ENCODE results near the gene CBARP. TPM values are rescaled to one million over a fixed set of nuclear protein-coding genes. Genes with fewer than 3 reads are reported as not detected.

The CBARP gene
- total RNA-seq, 1 donor from 2014 or later, result 1.2 TPM

DNA sequence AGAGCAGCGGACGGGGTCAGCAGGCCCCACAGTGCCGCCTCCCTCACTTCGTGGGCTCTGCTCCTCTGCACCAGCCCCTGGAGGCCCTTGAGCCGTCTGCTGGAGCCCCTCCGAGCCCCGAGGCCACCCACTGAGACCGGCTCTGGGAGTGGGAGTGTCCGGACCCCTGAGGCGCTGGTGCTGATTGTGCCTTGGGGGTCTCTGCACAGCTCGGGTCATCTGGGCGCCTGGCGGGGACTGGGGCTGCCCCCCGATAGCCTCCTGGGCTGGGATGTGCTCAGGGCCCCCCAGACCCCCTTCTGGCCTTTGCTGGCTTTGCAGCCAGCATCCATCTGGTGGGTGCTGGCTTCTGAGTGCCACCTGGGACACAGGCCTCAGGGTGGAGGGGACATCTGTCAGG lies 15.4 kb downstream of the CBARP start:
- DNase-seq (ENCODE audit: low spot score), result no peak
- no peak overlapping the region for H3K27ac ChIP-seq
- Mint-ChIP-seq H3K9me3 (no peaks in the 10 kb centered on the region), H3K27me3 (ENCODE audit: insufficient read depth, low read depth) (no peaks in the 10 kb centered on the region), H3K36me3 (no peaks in the 10 kb centered on the region), H3K4me3 (no peak overlapping the region), H3K27ac (no peak overlapping the region), H3K4me1 (peaks cover 5% of the 10 kb centered on the region)
- no peak overlapping the region for H3K4me3 ChIP-seq
- no peaks in the 10 kb centered on the region for H3K9me3 ChIP-seq (ENCODE audit: low read depth)
- no peaks in the 10 kb centered on the region for H3K4me1 ChIP-seq
- H3K79me2 ChIP-seq (ENCODE audit: low read depth), result peaks cover 20% of the 10 kb centered on the region
- no peak overlapping the region for H2AFZ ChIP-seq (replicated peaks)
- no peak overlapping the region for H3K9ac ChIP-seq
- H3K27me3 ChIP-seq, result no peaks in the 10 kb centered on the region
- H3K4me2 ChIP-seq, result no peak overlapping the region
- H3F3A ChIP-seq (ENCODE audit: low read depth), result peaks cover 4% of the 10 kb centered on the region
- TF ChIP-seq EZH2 (IDR thresholded peaks at IDR 0.05) (no peak), EZH2phosphoT487 (IDR thresholded peaks at IDR 0.05) (no peak)
- TF ChIP-seq, protein P1, sequence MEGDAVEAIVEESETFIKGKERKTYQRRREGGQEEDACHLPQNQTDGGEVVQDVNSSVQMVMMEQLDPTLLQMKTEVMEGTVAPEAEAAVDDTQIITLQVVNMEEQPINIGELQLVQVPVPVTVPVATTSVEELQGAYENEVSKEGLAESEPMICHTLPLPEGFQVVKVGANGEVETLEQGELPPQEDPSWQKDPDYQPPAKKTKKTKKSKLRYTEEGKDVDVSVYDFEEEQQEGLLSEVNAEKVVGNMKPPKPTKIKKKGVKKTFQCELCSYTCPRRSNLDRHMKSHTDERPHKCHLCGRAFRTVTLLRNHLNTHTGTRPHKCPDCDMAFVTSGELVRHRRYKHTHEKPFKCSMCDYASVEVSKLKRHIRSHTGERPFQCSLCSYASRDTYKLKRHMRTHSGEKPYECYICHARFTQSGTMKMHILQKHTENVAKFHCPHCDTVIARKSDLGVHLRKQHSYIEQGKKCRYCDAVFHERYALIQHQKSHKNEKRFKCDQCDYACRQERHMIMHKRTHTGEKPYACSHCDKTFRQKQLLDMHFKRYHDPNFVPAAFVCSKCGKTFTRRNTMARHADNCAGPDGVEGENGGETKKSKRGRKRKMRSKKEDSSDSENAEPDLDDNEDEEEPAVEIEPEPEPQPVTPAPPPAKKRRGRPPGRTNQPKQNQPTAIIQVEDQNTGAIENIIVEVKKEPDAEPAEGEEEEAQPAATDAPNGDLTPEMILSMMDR (IDR thresholded peaks at IDR 0.05), result no peak
- H4K20me1 ChIP-seq (ENCODE audit: low read depth), result peaks cover 58% of the 10 kb centered on the region
- H3K36me3 ChIP-seq, result no peaks in the 10 kb centered on the region

GRCh38 chr19:1221904-1222255 lies 15.9 kb downstream of the CBARP start:
- Mint-ChIP-seq H3K27me3 (ENCODE audit: insufficient read depth, low read depth) (no peaks in the 10 kb centered on the region), H3K9me3 (no peaks in the 10 kb centered on the region), H3K27ac (no peak overlapping the region), H3K4me1 (peaks cover 8% of the 10 kb centered on the region), H3K36me3 (no peaks in the 10 kb centered on the region), H3K4me3 (no peak overlapping the region)
- no peak overlapping the region for H3K27ac ChIP-seq
- peaks cover 4% of the 10 kb centered on the region for H3F3A ChIP-seq (ENCODE audit: low read depth)
- no peak overlapping the region for H3K9ac ChIP-seq
- no peaks in the 10 kb centered on the region for H3K36me3 ChIP-seq
- H3K79me2 ChIP-seq (ENCODE audit: low read depth), result peaks cover 25% of the 10 kb centered on the region
- TF ChIP-seq EZH2phosphoT487 (IDR thresholded peaks at IDR 0.05) (no peak), EZH2 (IDR thresholded peaks at IDR 0.05) (no peak)
- TF ChIP-seq, protein P1 (IDR thresholded peaks at IDR 0.05), result no peak
- no peak for DNase-seq (ENCODE audit: low spot score)
- H3K9me3 ChIP-seq (ENCODE audit: low read depth), result no peaks in the 10 kb centered on the region
- no peak overlapping the region for H3K4me2 ChIP-seq
- H3K27me3 ChIP-seq, result no peaks in the 10 kb centered on the region
- H3K4me3 ChIP-seq, result no peak overlapping the region
- peaks cover 63% of the 10 kb centered on the region for H4K20me1 ChIP-seq (ENCODE audit: low read depth)
- no peaks in the 10 kb centered on the region for H3K4me1 ChIP-seq
- H2AFZ ChIP-seq (replicated peaks), result no peak overlapping the region

DNA sequence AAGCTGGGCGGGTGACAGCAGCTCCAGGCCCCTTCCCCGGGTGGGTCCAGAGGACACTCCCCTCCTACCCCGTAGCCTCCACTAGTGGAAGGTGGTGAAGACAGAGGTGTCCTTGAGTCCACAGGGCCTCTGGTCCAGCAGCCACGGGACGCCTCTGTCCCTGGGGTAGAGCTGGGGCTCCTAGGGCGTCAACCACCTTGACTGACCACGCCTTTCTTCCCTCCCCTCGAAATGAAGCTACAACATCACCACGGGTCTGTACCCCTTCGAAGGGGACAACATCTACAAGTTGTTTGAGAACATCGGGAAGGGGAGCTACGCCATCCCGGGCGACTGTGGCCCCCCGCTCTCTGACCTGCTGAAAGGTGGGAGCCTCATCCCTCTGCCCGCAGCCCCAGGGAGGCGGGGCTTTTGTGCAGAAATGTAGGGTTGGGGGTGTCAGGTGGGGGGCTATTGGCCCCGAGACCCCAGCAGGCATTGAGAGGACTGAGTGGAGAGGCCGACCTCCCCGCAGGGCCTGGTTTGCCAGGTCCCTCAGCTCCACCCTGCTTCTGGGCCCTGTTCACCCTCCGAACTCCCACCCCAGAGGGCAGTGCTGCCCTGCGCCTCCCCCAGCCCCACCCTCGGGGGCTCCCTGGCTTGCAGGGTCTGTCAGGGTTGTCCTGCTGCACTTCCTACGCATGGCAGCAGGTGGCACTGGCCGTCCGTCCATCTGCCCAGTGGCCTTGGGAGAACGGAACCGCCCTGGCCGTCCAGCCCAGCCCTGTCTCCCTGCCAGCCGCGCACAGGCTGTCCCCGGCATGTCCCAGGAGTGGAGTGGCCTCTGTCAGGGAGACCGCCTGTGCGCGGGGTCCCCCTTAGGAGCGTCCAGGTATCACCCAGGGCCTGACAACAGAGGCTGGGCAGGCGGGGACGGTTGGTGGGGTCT lies 16.6 kb downstream of the CBARP start:
- H3K4me1 ChIP-seq, result no peaks in the 10 kb centered on the region
- H3K9ac ChIP-seq, result no peak overlapping the region
- peaks cover 4% of the 10 kb centered on the region for H3F3A ChIP-seq (ENCODE audit: low read depth)
- no peak overlapping the region for H2AFZ ChIP-seq (replicated peaks)
- Mint-ChIP-seq H3K27ac (no peak overlapping the region), H3K9me3 (no peaks in the 10 kb centered on the region), H3K4me3 (no peak overlapping the region), H3K4me1 (peaks cover 9% of the 10 kb centered on the region), H3K36me3 (no peaks in the 10 kb centered on the region), H3K27me3 (ENCODE audit: insufficient read depth, low read depth) (no peaks in the 10 kb centered on the region)
- peak; percentile 75 for DNase-seq (ENCODE audit: low spot score)
- H3K4me3 ChIP-seq, result no peak overlapping the region
- H4K20me1 ChIP-seq (ENCODE audit: low read depth), result peaks cover 70% of the 10 kb centered on the region
- H3K27ac ChIP-seq, result no peak overlapping the region
- peaks cover 32% of the 10 kb centered on the region for H3K79me2 ChIP-seq (ENCODE audit: low read depth)
- H3K4me2 ChIP-seq, result no peak overlapping the region
- H3K9me3 ChIP-seq (ENCODE audit: low read depth), result no peaks in the 10 kb centered on the region
- no peaks in the 10 kb centered on the region for H3K36me3 ChIP-seq
- TF ChIP-seq EZH2phosphoT487 (IDR thresholded peaks at IDR 0.05) (no peak), EZH2 (IDR thresholded peaks at IDR 0.05) (no peak)
- TF ChIP-seq, protein P1 (IDR thresholded peaks at IDR 0.05), result peak; percentile 65
- H3K27me3 ChIP-seq, result no peaks in the 10 kb centered on the region
